ENCODE measurements around the gene SPECC1. TPM values are rescaled to one million over a fixed set of nuclear protein-coding genes. Genes with fewer than 3 reads are reported as not detected.

SPECC1 gene
- total and polyA plus RNA-seq, 7 donors, result 10.9 to 98.3 (median 43.5) TPM

DNA sequence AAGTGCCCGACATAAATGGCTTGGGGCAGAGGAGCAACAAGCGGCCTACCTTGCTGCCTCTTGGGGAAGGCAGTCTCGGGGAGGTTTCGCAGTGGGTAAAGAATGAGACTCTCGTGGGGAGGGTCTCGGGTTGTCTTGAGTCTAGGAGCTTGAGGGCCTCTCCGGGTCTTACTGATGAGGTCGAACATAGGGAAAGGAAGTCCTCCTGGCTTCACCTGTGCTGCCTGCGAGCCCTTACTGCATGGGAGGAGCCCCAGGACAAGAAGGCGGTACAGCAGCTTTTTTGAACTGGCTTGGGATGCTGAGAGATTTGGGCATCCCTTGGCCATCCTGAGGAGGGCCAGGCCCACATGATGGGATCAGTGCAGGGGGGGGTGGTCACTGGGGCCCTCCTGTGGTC, 71.4 kb downstream of the SPECC1 start:
- Histone ChIP-seq H3K4me1 (no peaks in the 10 kb centered on the region), H3K36me3 (no peaks in the 10 kb centered on the region), H3K4me3 (no peak overlapping the region), H3K27ac (no peak overlapping the region), H3K9me3 (no peaks in the 10 kb centered on the region), H3K27me3 (no peaks in the 10 kb centered on the region)
- intact Hi-C loops (cut with DNase I), result no loop called here
- TF ChIP-seq EP300 (IDR thresholded peaks at IDR 0.05) (no peak), POLR2AphosphoS5 (IDR thresholded peaks at IDR 0.05) (no peak), POLR2A (IDR thresholded peaks at IDR 0.05) (no peak)
- TF ChIP-seq, protein P1, sequence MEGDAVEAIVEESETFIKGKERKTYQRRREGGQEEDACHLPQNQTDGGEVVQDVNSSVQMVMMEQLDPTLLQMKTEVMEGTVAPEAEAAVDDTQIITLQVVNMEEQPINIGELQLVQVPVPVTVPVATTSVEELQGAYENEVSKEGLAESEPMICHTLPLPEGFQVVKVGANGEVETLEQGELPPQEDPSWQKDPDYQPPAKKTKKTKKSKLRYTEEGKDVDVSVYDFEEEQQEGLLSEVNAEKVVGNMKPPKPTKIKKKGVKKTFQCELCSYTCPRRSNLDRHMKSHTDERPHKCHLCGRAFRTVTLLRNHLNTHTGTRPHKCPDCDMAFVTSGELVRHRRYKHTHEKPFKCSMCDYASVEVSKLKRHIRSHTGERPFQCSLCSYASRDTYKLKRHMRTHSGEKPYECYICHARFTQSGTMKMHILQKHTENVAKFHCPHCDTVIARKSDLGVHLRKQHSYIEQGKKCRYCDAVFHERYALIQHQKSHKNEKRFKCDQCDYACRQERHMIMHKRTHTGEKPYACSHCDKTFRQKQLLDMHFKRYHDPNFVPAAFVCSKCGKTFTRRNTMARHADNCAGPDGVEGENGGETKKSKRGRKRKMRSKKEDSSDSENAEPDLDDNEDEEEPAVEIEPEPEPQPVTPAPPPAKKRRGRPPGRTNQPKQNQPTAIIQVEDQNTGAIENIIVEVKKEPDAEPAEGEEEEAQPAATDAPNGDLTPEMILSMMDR (IDR thresholded peaks at IDR 0.05), result no peak
- WGBS, 2 donors, result 80 to 87% methylated on average over 10 of the region's 10 CpGs
- no peak for DNase-seq

DNA sequence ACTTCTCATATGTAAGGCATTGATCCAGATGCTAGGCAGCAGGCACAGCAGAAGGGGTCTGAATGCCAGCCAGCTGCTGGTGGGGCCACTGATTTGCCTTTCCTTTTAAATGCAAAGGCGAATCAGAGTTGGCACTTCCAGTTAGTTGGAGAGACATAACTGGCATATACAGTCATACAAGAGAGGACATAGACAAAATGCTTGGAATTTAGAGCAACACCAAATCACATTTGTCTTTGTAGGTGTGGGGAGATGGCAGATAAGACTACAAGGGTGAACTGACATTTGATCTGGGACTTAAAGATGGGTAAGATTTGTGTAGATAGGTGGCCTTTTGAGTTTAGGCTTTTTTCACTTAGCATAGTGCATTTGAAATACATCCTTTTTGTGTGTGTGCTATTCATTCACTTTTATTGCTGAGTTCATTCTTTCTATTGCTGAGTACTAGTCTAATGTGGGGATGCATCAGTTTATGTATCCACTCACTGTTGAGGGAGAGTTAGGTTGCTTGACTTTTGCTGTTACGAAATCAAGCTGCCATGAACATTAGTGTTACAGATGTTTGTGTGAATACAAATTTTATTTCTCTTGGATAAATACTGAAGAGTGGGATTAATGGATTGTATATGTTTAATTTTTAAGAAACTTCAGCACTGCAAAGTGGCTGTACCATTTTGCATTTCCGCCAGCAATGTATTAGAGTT, 74.1 kb downstream of the SPECC1 start:
- Histone ChIP-seq H3K9me3 (no peaks in the 10 kb centered on the region), H3K27ac (no peak overlapping the region), H3K27me3 (no peaks in the 10 kb centered on the region), H3K36me3 (no peaks in the 10 kb centered on the region), H3K4me3 (no peak overlapping the region), H3K4me1 (no peaks in the 10 kb centered on the region)
- 89% methylated on average over 3 of the region's 3 CpGs for WGBS, 2 donors
- TF ChIP-seq, protein P1 (IDR thresholded peaks at IDR 0.05), result no peak
- TF ChIP-seq POLR2A (IDR thresholded peaks at IDR 0.05), result no peak
- no peak for TF ChIP-seq EP300 (IDR thresholded peaks at IDR 0.05)
- TF ChIP-seq POLR2AphosphoS5 (IDR thresholded peaks at IDR 0.05), result no peak
- DNase-seq, result no peak
- intact Hi-C loops (cut with DNase I), result no loop called here

DNA sequence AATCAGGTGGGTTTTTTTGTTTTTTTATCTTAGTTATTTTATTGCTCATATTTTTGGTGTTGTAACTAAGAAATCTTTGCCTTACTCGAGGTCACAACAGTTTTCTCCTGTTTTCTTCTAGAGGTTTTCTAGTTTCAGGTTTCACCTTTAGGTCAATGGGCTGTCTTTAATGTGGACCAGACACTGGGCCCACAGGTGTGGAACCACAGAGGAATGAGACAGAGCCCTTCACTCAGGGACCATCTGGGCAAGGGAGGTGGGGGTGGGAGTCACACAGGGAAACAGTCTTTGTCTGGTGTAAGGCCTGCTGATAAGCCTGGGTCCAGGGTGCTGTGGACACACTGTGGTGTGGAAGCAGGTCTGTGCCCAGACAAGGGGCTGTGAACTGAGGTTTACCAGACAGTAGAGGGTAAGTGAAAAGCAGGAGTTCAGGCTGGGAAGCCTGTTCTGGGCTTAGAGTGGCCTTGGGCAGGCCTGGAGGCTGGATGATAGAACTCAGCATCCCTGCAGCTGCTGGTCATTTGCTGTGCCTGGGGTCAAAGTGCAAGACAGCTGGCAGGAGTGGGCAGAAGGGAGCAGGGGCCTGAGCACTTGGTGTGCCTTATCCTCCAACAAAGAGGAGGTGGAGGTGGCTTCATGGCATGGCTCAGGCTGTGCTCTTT, 75.6 kb downstream of the SPECC1 start:
- 55 to 73% methylated on average over 1 of the region's 1 CpG for WGBS, 2 donors
- Histone ChIP-seq H3K4me3 (no peak overlapping the region), H3K4me1 (no peaks in the 10 kb centered on the region), H3K9me3 (no peaks in the 10 kb centered on the region), H3K36me3 (no peaks in the 10 kb centered on the region), H3K27me3 (no peaks in the 10 kb centered on the region), H3K27ac (no peak overlapping the region)
- intact Hi-C loops (cut with DNase I), result no loop called here
- DNase-seq, result no peak
- TF ChIP-seq POLR2A (IDR thresholded peaks at IDR 0.05) (no peak), EP300 (IDR thresholded peaks at IDR 0.05) (no peak)
- TF ChIP-seq, protein P1 (IDR thresholded peaks at IDR 0.05), result no peak

DNA sequence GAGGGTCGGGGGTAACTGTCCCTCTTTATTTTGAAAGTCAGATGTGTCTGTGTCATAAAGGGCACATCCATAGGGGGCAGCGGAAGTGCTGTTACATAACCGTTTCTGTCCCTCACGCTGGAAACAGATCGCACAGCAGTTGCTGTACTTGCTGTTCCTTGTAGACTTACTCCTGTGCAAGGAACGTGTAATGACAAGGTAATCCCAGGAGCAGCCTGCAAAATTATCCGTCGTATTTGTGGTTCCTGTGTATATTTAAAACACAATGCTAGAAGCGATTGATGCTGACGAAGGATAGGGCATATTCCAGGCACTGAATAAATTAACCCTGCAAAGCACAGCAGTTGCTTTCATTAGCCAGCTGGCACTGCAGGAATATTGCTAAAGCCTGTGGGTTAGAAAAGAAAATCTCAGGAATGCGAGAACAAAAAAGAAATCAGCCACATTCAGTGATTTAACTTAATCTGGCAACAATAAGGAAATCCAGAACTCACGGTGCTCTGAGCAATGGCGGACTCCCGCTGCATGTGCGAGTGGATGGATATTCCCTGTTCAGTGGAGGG, 76.2 kb downstream of the SPECC1 start:
- Histone ChIP-seq H3K4me3 (no peak overlapping the region), H3K9me3 (no peaks in the 10 kb centered on the region), H3K36me3 (no peaks in the 10 kb centered on the region), H3K27ac (no peak overlapping the region), H3K27me3 (no peaks in the 10 kb centered on the region), H3K4me1 (no peaks in the 10 kb centered on the region)
- WGBS, 2 donors, result 83 to 85% methylated on average over 15 of the region's 15 CpGs
- intact Hi-C loops (cut with DNase I), result no loop called here
- DNase-seq, result no peak
- no peak for TF ChIP-seq EP300 (IDR thresholded peaks at IDR 0.05)
- TF ChIP-seq POLR2AphosphoS5 (IDR thresholded peaks at IDR 0.05), result no peak
- no peak for TF ChIP-seq POLR2A (IDR thresholded peaks at IDR 0.05)
- TF ChIP-seq, protein P1 (IDR thresholded peaks at IDR 0.05), result no peak

All from sigmoid colon (tissue), 7 donors.